A673 (cell line): ENCODE results near the gene GAB1.

Source experiments
- EZH2 ChIP-seq: fragments of 200-600 bp; sonication (generic); IDR thresholded peaks from 2 replicates; pipeline ENCODE4 v1.6.1; 2017; ENCODE audit warnings: borderline replicate concordance, low read depth, mild to moderate bottlenecking, mixed read lengths, antibody characterized with exemption, low read length; ENCODE audit not compliant: poor library complexity, severe bottlenecking
- TF ChIP-seq, protein P1 (sequence below): fragments of 300-800, 200-600 bp; sonication (generic); conservative IDR thresholded peaks from 2 replicates; pipeline ENCODE4 v1.5.1; 2017; ENCODE audit warnings: low read depth, mild to moderate bottlenecking, antibody characterized with exemption, low read length, moderate library complexity, mixed read lengths

GRCh38 chr4:143346206-143346605 is 9.5 kb downstream of the GAB1 start:
- TF ChIP-seq, protein P1, sequence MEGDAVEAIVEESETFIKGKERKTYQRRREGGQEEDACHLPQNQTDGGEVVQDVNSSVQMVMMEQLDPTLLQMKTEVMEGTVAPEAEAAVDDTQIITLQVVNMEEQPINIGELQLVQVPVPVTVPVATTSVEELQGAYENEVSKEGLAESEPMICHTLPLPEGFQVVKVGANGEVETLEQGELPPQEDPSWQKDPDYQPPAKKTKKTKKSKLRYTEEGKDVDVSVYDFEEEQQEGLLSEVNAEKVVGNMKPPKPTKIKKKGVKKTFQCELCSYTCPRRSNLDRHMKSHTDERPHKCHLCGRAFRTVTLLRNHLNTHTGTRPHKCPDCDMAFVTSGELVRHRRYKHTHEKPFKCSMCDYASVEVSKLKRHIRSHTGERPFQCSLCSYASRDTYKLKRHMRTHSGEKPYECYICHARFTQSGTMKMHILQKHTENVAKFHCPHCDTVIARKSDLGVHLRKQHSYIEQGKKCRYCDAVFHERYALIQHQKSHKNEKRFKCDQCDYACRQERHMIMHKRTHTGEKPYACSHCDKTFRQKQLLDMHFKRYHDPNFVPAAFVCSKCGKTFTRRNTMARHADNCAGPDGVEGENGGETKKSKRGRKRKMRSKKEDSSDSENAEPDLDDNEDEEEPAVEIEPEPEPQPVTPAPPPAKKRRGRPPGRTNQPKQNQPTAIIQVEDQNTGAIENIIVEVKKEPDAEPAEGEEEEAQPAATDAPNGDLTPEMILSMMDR = no peak
- no peak for TF ChIP-seq EZH2
